ENCODE data around the gene FAM9C.

FAM9C gene

GRCh38 chrX:13001961-13002671 is 42.3 kb downstream of the FAM9C start:
- no peak for DNase-seq

GRCh38 chrX:13001097-13001496 is 43.3 kb downstream of the FAM9C start:
- no peak for DNase-seq

- no peak for DNase-seq
Observed at GRCh38 chrX:13000301-13000811, 44.1 kb downstream of the FAM9C start.

DNA sequence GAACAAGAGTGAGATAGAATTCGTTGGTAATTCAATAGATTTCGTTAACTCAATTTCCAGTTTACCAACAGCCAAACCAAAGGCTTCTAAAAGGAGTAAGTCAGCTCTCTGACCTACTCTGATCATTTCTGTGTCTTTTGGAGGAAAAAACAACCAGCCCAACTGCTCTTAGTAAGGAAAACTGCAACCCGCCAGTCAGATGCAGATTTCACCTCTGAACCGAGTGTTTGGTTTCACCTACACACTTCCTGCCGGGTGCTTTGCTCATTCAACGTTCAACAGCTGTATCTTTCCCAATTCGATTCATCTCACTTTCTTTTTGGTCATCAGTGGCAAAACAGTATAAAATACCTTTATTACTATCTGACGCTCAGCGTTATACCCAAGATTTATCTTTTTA is 45.0 kb downstream of the FAM9C start:
- DNase-seq, result no peak

GRCh38 chrX:12997906-12998687 is 46.3 kb downstream of the FAM9C start:
- no peak for DNase-seq

DNA sequence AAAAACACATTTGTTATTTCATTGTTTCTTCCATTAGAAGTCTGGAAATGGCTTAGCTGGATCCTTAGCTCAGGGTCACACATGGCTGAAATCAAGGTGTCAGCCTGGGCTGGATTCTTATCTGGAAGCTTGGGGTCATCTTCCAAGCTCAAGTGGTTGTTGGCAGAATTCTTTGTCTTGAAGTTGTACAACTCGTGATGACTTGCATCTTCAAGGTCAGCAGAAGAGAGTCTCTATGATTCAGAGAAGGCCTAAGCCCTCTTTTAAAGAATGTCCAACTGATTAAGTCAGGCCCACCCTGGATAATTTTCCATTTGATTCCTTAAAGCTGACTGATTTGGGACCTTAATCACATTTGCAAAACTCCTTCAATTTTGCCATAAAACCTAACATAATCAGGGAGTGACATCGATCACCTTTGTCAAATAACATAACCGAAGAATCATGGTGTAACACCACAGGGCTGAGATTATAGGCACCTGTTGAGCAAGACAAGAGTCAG is 47.4 kb downstream of the FAM9C start:
- no peak for DNase-seq

DNA sequence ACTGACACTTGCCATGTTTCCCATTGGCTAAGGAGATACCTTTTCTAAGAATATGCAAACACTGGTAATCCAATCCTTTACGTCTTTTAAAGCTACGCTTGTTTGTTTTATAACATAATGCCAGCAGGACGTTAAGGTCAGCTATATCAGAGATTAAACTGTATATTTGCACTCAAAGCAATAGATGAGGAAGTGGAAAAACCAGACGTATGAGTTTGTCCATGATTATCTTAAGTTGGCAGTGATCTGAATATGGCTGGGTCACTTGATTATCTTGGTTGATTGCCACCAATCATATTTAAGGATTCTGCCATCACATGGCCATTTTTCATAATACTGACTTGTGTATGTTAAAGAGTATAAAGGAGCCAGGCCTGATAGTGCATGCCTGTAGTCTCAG is 50.1 kb downstream of the FAM9C start:
- no peak for DNase-seq

DNA sequence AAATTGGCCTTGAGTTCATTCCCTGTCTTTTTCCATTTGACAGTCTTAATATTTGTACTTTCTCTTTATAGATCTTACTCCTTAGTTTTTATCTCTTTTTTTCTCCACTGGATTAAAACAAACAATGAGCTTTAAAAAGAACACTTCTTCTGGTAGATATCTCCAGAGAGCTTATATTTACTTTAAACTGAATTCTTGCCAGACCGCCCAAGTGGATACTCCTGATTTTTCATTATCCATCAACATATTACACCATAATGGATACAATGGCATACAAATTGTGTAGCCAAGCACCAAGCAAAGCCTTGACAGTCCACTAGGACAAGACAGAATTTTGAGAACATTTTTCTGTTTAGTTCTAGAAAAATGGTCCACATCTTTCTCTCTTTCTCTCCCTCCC is 50.6 kb downstream of the FAM9C start:
- no peak for DNase-seq

DNA sequence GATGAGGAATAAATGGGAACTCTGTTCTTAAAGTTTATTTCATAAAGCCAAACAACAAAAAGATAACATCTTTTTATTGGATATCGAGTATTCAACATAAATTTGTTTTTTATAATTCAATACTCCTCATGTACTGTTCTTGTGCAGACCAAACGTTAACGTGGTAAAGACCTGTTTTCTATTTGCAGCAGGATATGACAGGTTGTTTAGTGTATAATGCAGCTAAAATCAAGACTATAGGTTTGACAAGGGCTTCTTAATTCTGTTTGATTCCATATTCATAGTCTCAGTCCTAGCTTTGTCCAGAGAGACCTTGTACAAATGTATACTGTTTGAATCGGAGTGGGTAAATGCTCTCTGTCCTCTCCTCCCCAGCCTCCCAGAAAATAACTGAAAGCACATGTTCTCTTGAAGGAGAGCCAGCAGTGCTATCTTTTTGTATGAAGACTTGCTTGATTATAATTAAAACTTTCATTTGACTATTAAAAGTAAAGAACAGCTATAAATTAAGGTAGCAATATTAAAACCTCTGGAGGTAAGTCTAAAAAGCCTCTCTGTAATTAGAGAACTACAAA is 51.8 kb downstream of the FAM9C start:
- DNase-seq, result no peak

GRCh38 chrX:12991575-12991974 is 52.8 kb downstream of the FAM9C start:
- no peak for DNase-seq

- no peak for DNase-seq
Observed at GRCh38 chrX:12989461-12989860, 55.0 kb downstream of the FAM9C start.

GRCh38 chrX:12988797-12989196 is 55.6 kb downstream of the FAM9C start:
- no peak for DNase-seq

- DNase-seq, result no peak
Observed at GRCh38 chrX:12987900-12988594, 56.4 kb downstream of the FAM9C start.

DNA sequence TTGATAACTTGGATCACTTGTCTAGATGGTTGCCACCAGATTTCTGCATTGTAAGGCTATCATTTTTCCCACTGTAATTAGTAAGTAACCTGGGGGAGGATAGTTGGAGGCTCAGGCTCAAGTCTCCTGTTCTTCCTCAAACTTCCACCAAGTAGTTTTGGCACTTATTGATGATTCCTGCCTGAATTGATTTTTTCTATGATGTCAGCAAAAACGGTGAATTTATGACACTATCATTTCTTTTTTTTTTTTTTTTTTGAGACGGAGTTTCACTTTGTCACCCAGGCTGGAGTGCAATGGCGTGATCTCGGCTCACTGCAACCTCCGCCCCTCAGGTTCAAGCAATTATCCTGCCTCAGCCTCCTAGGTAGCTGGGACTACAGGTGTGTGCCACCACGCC is 57.1 kb downstream of the FAM9C start:
- DNase-seq, result no peak

DNA sequence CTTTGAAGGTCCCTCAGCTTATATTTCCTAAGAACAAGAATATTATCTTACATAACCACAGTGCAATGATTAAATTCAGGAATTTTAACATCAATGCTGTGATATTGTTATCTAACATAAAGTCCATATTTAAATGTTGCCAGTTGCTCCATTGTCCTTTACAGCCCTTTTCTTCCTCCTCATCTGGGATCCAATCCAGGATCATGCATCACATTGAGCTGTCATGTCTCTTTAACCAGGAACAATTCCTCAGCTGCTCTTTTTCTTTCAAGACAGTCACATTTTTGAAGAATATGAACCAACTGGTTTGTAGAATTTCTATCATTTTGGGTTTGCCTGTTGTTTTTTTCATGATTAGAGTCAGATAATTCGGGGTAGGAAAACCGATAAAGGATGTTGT is 57.5 kb downstream of the FAM9C start:
- DNase-seq, result no peak

DNA sequence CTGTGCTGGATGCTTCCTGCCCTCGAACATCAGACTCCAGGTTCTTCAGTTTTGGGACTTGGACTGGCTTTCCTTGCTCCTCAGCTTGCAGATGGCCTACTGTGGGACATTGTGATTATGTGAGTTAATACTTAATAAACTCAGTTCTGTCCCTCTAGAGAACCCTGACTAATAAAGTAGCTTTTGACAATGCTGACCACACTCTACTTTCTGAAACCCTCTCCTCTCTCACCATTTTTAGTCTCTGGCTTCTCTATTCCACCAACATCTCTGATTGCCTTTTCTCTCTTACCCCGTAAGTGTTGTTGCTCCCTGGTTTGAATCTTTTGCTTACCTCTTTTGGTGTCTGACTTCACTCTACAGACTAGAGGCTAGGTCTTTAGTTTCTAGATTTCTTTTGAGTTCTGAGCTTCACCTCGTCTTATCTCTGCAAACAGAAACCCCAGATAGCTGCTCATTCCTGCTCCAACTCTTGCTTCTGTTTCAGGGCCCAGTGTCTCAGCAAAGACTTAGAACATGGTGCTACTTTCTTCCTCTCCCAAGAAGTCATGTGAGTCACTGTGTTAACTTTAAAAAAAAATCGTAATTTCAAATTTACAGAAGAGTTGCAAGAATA is 58.1 kb downstream of the FAM9C start:
- DNase-seq, result no peak
